Measurements from ENCODE around the gene UPK3A. TPM values are rescaled to one million over a fixed set of nuclear protein-coding genes. Genes with fewer than 3 reads are reported as not detected.
A peak's percentile ranks its signal among the peaks of the same experiment; 100 is the strongest.

UPK3A gene
- total RNA-seq, 1 donor from 2014 or later, result not detected

- H3K36me3 ChIP-seq, result no peaks in the 10 kb centered on the region
- TF ChIP-seq, protein P1, sequence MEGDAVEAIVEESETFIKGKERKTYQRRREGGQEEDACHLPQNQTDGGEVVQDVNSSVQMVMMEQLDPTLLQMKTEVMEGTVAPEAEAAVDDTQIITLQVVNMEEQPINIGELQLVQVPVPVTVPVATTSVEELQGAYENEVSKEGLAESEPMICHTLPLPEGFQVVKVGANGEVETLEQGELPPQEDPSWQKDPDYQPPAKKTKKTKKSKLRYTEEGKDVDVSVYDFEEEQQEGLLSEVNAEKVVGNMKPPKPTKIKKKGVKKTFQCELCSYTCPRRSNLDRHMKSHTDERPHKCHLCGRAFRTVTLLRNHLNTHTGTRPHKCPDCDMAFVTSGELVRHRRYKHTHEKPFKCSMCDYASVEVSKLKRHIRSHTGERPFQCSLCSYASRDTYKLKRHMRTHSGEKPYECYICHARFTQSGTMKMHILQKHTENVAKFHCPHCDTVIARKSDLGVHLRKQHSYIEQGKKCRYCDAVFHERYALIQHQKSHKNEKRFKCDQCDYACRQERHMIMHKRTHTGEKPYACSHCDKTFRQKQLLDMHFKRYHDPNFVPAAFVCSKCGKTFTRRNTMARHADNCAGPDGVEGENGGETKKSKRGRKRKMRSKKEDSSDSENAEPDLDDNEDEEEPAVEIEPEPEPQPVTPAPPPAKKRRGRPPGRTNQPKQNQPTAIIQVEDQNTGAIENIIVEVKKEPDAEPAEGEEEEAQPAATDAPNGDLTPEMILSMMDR (IDR thresholded peaks at IDR 0.05; ENCODE audit: borderline replicate concordance), result no peak
- H3K27ac ChIP-seq (replicated peaks), result peak overlapping the region; percentile 13
- H3K27me3 ChIP-seq (ENCODE audit: low read depth), result no peaks in the 10 kb centered on the region
- H3K4me3 ChIP-seq, result no peak overlapping the region
- DNase-seq, result no peak
- peaks cover 74% of the 10 kb centered on the region for H3K4me1 ChIP-seq
- H3K9me3 ChIP-seq (replicated peaks), result no peaks in the 10 kb centered on the region
- intact Hi-C loops (cut with micrococcal nuclease), result no loop called here
These were observed 30.0 kb downstream of the UPK3A start for GRCh38 chr22:45314786-45315185.

DNA sequence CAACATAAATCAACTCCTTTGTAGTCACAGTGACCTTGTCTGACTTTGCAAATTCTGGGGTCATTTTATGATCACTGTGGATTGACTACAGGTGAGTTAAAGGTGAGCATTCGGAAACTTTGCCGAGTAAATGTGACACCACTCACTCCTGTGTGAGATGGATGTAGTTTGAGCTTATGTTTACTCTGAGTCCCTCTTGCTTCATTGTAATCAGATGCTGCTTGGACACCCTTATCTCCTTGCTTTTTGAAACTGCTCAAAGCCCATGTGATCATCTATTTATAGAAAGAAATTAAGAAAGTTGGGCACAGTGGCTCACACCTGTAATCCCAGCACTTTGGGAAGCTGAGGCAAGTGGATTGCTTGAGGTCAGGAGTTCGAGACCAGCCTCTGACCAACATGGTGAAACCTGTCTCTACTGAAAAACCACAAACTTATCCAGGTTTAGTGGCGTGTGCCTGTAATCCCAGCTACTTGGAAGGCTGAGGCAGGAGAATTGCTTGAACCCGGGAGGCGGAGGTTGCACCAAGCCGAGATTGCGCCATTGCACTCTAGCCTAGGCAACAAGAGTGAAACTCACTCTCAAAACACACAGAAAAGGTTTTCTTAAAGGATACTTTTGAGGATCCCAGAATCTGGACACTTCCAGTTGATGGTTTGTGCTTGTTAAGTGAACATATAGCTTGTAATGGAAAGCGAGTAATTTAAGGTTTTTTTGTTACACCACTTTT lies 32.2 kb downstream of the UPK3A start:
- DNase-seq, result no peak
- intact Hi-C loops (cut with micrococcal nuclease), result no loop called here
- no peaks in the 10 kb centered on the region for H3K9me3 ChIP-seq (replicated peaks)

DNA sequence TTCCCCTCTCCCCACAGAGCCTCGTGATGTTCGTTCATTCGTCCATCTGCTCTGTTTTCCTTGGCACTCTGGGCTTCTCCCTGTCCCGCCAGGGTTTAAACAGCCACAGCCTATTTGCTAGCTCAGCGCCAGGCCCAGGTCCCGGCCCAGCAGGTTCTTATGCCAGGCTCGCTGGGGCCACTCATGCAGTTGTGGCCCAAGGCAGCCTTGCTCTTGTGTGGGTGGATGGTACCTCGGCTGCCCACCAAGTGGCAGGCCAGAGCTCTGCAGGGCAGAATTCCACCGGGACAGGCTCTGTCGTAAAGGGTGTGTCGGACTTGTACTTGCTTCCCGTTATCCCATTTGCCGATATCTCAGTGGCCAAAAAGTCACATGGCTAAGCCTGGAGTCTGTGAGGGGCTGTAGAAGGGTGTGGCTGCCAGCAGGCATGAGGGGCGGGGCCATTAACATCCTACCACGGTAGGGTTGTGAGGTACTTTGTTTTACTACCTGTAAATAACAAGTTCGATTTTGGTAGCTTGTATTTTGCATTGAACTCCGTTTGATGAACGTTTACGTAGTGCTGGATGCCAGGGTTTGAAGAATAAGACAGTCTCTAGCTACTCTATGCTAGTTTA lies 32.9 kb downstream of the UPK3A start:
- Histone ChIP-seq H3K4me3 (peak overlapping the region; percentile 37), H3K27ac (replicated peaks) (peak overlapping the region; percentile 82), H3K27me3 (ENCODE audit: low read depth) (no peaks in the 10 kb centered on the region), H3K36me3 (no peaks in the 10 kb centered on the region), H3K9me3 (replicated peaks) (no peaks in the 10 kb centered on the region), H3K4me1 (peaks cover 71% of the 10 kb centered on the region)
- intact Hi-C loops (cut with micrococcal nuclease), result no loop called here
- TF ChIP-seq, protein P1 (IDR thresholded peaks at IDR 0.05; ENCODE audit: borderline replicate concordance), result peak; percentile 58
- peak; percentile 50 for DNase-seq

More for the DNA sequence above, 32.2 kb downstream of the UPK3A start:
- Histone ChIP-seq H3K27me3 (ENCODE audit: low read depth) (no peaks in the 10 kb centered on the region), H3K36me3 (no peaks in the 10 kb centered on the region), H3K27ac (replicated peaks) (peak overlapping the region; percentile 82), H3K4me3 (peak overlapping the region; percentile 37), H3K4me1 (peaks cover 71% of the 10 kb centered on the region)
- TF ChIP-seq, protein P1 (IDR thresholded peaks at IDR 0.05; ENCODE audit: borderline replicate concordance), result no peak

- intact Hi-C loops (cut with micrococcal nuclease), result no loop called here
- Histone ChIP-seq H3K36me3 (peaks cover 2% of the 10 kb centered on the region), H3K27ac (replicated peaks) (peak overlapping the region; percentile 82), H3K4me3 (peak overlapping the region; percentile 37), H3K27me3 (ENCODE audit: low read depth) (no peaks in the 10 kb centered on the region), H3K4me1 (peaks cover 71% of the 10 kb centered on the region), H3K9me3 (replicated peaks) (no peaks in the 10 kb centered on the region)
- TF ChIP-seq, protein P1 (IDR thresholded peaks at IDR 0.05; ENCODE audit: borderline replicate concordance), result no peak
- DNase-seq, result peak; percentile 78
These were observed 33.4 kb downstream of the UPK3A start for GRCh38 chr22:45318168-45318557.

GRCh38 chr22:45318558-45319323 lies 34.0 kb downstream of the UPK3A start:
- no peak for DNase-seq
- peak overlapping the region; percentile 37 for H3K4me3 ChIP-seq

More at GRCh38 chr22:45318558-45319323, 34.0 kb downstream of the UPK3A start:
- Histone ChIP-seq H3K4me1 (peaks cover 69% of the 10 kb centered on the region), H3K27ac (replicated peaks) (peak overlapping the region; percentile 82), H3K9me3 (replicated peaks) (no peaks in the 10 kb centered on the region), H3K27me3 (ENCODE audit: low read depth) (no peaks in the 10 kb centered on the region), H3K36me3 (peaks cover 8% of the 10 kb centered on the region)
- TF ChIP-seq, protein P1 (IDR thresholded peaks at IDR 0.05; ENCODE audit: borderline replicate concordance), result no peak
- intact Hi-C loops (cut with micrococcal nuclease), result no loop called here

Data from left ventricle myocardium inferior (tissue), 1 donor.